Ascending aorta (tissue), 2 donors: Measurements from ENCODE around the gene TET2. TPM values are rescaled to one million over a fixed set of nuclear protein-coding genes. Genes with fewer than 3 reads are reported as not detected.

Experiments
- DNase-seq, 2 donors: peaks; one replicate each; pipeline ENCODE4 v3.0.0-alpha.2; 2019; ENCODE audit warnings: low spot score in 2 of 2
- H3K27ac ChIP-seq, 2 donors: fragments of 200-600 bp; sonication (generic); one replicate each; pipeline ENCODE4 v1.5.1; 2016 to 2017; ENCODE audit warnings: mild to moderate bottlenecking in 1 of 2
- H3K27me3 ChIP-seq: fragments of 200-600 bp; sonication (generic); one replicate; pipeline ENCODE4 v1.5.1; 2017
- H3K36me3 ChIP-seq, 2 donors: fragments of 200-600 bp; sonication (generic); one replicate each; pipeline ENCODE4 v1.5.1; 2016
- H3K4me1 ChIP-seq, 2 donors: fragments of 200-600 bp; sonication (generic); one replicate each; pipeline ENCODE4 v1.5.1; 2016 to 2017; ENCODE audit warnings: mild to moderate bottlenecking in 1 of 2
- H3K4me3 ChIP-seq, 2 donors: fragments of 200-600 bp; sonication (generic); one replicate each; pipeline ENCODE4 v1.5.1; 2016 to 2017; ENCODE audit warnings: mild to moderate bottlenecking in 1 of 2
- H3K9me3 ChIP-seq, 2 donors: fragments of 200-600 bp; sonication (generic); one replicate each; pipeline ENCODE4 v1.5.1; 2016
- intact Hi-C: fragments of 100-400 bp; cut with DNase I; formaldehyde crosslinking; loops from one replicate; pipeline ENCODE4 v1.15.1; 2023
- total RNA-seq: library from RNA; depleted of rRNA; stranded (reverse); fragments of >200 nt; gene quantifications from one replicate; pipeline ENCODE4 v1.1.0, GENCODE V29; 2016
- TF ChIP-seq, protein P1 (sequence below), 3 experiments: fragments of 200-600 bp in 2 of 3; fragments of 450-650 bp in 1 of 3; sonication (generic) in 2 of 3; IDR thresholded peaks; one replicate each; pipeline ENCODE4 v1.5.1; 2016 to 2019; ENCODE audit warnings: antibody characterized with exemption in 3 of 3, mild to moderate bottlenecking in 1 of 3, moderate library complexity in 1 of 3

Gene TET2
- total RNA-seq, 1 donor from 2014 or later, result 14.8 TPM

- Histone ChIP-seq H3K4me1 (no peaks in the 10 kb centered on the region), H3K27ac (no peak overlapping the region), H3K4me3 (no peak overlapping the region), H3K9me3 (peaks cover 16 to 47% of the 10 kb centered on the region in 2 donors), H3K36me3 (no peaks in the 10 kb centered on the region), H3K27me3 (no peaks in the 10 kb centered on the region)
- TF ChIP-seq, protein P1, sequence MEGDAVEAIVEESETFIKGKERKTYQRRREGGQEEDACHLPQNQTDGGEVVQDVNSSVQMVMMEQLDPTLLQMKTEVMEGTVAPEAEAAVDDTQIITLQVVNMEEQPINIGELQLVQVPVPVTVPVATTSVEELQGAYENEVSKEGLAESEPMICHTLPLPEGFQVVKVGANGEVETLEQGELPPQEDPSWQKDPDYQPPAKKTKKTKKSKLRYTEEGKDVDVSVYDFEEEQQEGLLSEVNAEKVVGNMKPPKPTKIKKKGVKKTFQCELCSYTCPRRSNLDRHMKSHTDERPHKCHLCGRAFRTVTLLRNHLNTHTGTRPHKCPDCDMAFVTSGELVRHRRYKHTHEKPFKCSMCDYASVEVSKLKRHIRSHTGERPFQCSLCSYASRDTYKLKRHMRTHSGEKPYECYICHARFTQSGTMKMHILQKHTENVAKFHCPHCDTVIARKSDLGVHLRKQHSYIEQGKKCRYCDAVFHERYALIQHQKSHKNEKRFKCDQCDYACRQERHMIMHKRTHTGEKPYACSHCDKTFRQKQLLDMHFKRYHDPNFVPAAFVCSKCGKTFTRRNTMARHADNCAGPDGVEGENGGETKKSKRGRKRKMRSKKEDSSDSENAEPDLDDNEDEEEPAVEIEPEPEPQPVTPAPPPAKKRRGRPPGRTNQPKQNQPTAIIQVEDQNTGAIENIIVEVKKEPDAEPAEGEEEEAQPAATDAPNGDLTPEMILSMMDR (IDR thresholded peaks at IDR 0.05), result no peak
- intact Hi-C loops, result no loop called here
- no peak for DNase-seq
Observed at GRCh38 chr4:105305019-105305836, 158.6 kb downstream of the TET2 start.

GRCh38 chr4:105306158-105306781 lies 159.6 kb downstream of the TET2 start:
- DNase-seq, result no peak

GRCh38 chr4:105306820-105307219 lies 160.1 kb downstream of the TET2 start:
- H3K36me3 ChIP-seq, result no peaks in the 10 kb centered on the region
- H3K27ac ChIP-seq, result no peak overlapping the region
- TF ChIP-seq, protein P1 (IDR thresholded peaks at IDR 0.05), result no peak
- H3K4me3 ChIP-seq, result no peak overlapping the region
- peaks cover 16 to 47% of the 10 kb centered on the region in 2 donors for H3K9me3 ChIP-seq
- H3K27me3 ChIP-seq, result no peaks in the 10 kb centered on the region
- no peak for DNase-seq
- no peaks in the 10 kb centered on the region for H3K4me1 ChIP-seq
- intact Hi-C loops, result no loop called here

More at GRCh38 chr4:105306158-105306781, 159.6 kb downstream of the TET2 start:
- H3K4me3 ChIP-seq, result no peak overlapping the region
- TF ChIP-seq, protein P1 (IDR thresholded peaks at IDR 0.05), result no peak
- H3K27me3 ChIP-seq, result no peaks in the 10 kb centered on the region
- no peaks in the 10 kb centered on the region for H3K36me3 ChIP-seq
- no peaks in the 10 kb centered on the region for H3K4me1 ChIP-seq
- no peak overlapping the region for H3K27ac ChIP-seq
- H3K9me3 ChIP-seq, result peaks cover 16 to 47% of the 10 kb centered on the region in 2 donors
- intact Hi-C loops, result no loop called here

DNA sequence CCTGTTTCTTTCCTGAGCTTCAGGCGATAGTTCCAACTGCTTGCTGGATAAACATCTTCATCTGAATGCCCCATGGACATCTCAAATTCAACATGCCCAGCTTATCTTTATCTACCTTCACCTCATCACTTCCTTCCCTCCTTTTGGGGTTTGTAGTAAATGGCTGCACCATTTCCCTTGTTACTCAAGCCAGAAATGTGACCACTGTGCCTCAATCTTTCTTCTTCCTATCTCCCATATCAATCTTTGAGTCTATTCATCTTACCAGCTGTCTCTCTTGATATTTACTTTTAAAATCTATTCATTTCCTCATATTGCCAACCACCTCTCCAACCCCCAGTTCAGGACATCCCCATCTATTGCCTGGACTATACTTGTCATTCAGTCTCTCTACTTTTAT lies 171.8 kb downstream of the TET2 start:
- Histone ChIP-seq H3K9me3 (peaks cover 0 to 10% of the 10 kb centered on the region in 2 donors), H3K4me3 (no peak overlapping the region), H3K27ac (no peak overlapping the region), H3K4me1 (no peaks in the 10 kb centered on the region), H3K27me3 (no peaks in the 10 kb centered on the region), H3K36me3 (no peaks in the 10 kb centered on the region)
- DNase-seq, result no peak
- TF ChIP-seq, protein P1 (IDR thresholded peaks at IDR 0.05), result no peak
- intact Hi-C loops, result no loop called here

GRCh38 chr4:105327222-105327621 lies 180.5 kb downstream of the TET2 start:
- H3K36me3 ChIP-seq, result no peaks in the 10 kb centered on the region
- intact Hi-C loops, result no loop called here
- H3K4me1 ChIP-seq, result no peaks in the 10 kb centered on the region
- no peak overlapping the region for H3K27ac ChIP-seq
- no peaks in the 10 kb centered on the region for H3K27me3 ChIP-seq
- no peak for DNase-seq
- no peak overlapping the region for H3K4me3 ChIP-seq
- no peaks in the 10 kb centered on the region for H3K9me3 ChIP-seq
- TF ChIP-seq, protein P1 (IDR thresholded peaks at IDR 0.05), result no peak
